GM23248 (cell line): ENCODE measurements around the gene ZNF467. TPM values are rescaled to one million over a fixed set of nuclear protein-coding genes. Genes with fewer than 3 reads are reported as not detected.

Source experiments
- DNase-seq: peaks from one replicate; pipeline ENCODE4 v3.0.0-alpha.2; 2015
- H2AFZ ChIP-seq: fragments of 200-600 bp; sonication (generic); 2 replicates; pipeline ENCODE4 v1.6.1; 2016; ENCODE audit warnings: antibody characterized with exemption
- H3F3A ChIP-seq: fragments of 200-600 bp; sonication (generic); 2 replicates; pipeline ENCODE4 v1.6.1; 2016; ENCODE audit warnings: mild to moderate bottlenecking, antibody characterized with exemption, mixed run types; ENCODE audit not compliant: insufficient read depth
- H3K27ac ChIP-seq: fragments of 200-600 bp; sonication (generic); 2 replicates; pipeline ENCODE4 v1.5.1; 2016; ENCODE audit warnings: mild to moderate bottlenecking
- H3K27me3 ChIP-seq: fragments of 200-600 bp; sonication (generic); replicated peaks from 2 replicates; pipeline ENCODE4 v1.6.1; 2016; ENCODE audit warnings: mild to moderate bottlenecking; ENCODE audit not compliant: insufficient read depth
- H3K36me3 ChIP-seq: fragments of 200-600 bp; sonication (generic); 2 replicates; pipeline ENCODE4 v1.6.1; 2016; ENCODE audit warnings: low read depth, mild to moderate bottlenecking
- H3K4me1 ChIP-seq: fragments of 200-600 bp; sonication (generic); 2 replicates; pipeline ENCODE4 v1.6.1; 2016; ENCODE audit warnings: mild to moderate bottlenecking; ENCODE audit not compliant: insufficient read depth
- H3K4me2 ChIP-seq: fragments of 200-600 bp; sonication (generic); one replicate; pipeline ENCODE4 v1.6.1; 2016; ENCODE audit warnings: mild to moderate bottlenecking; ENCODE audit not compliant: unreplicated experiment
- H3K4me3 ChIP-seq: fragments of 200-600 bp; sonication (generic); 2 replicates; pipeline ENCODE4 v1.5.1; 2016; ENCODE audit warnings: mild to moderate bottlenecking
- H3K79me2 ChIP-seq: fragments of 200-600 bp; sonication (generic); 2 replicates; pipeline ENCODE4 v1.6.1; 2016; ENCODE audit warnings: mild to moderate bottlenecking; ENCODE audit not compliant: insufficient read depth
- H3K9ac ChIP-seq: fragments of 200-600 bp; sonication (generic); 2 replicates; pipeline ENCODE4 v1.6.1; 2016; ENCODE audit warnings: mild to moderate bottlenecking
- H3K9me2 ChIP-seq: fragments of 200-600 bp; sonication (generic); 2 replicates; pipeline ENCODE4 v1.6.1; 2016; ENCODE audit warnings: mixed run types, mild to moderate bottlenecking, moderate library complexity; ENCODE audit not compliant: insufficient read depth
- H3K9me3 ChIP-seq: fragments of 200-600 bp; sonication (generic); one replicate; pipeline ENCODE4 v1.6.1; 2017; ENCODE audit warnings: low read depth
- H4K20me1 ChIP-seq: fragments of 200-600 bp; sonication (generic); 2 replicates; pipeline ENCODE4 v1.6.0; 2016; ENCODE audit not compliant: insufficient read depth
- EZH2 ChIP-seq: fragments of 200-600 bp; sonication (generic); IDR thresholded peaks from 2 replicates; pipeline ENCODE4 v1.6.1; 2018; ENCODE audit warnings: antibody characterized with exemption, mild to moderate bottlenecking; ENCODE audit not compliant: insufficient read depth, poor library complexity, severe bottlenecking
- EZH2phosphoT487 ChIP-seq: fragments of 200-600 bp; sonication (generic); IDR thresholded peaks from 2 replicates; pipeline ENCODE4 v1.6.1; 2018; ENCODE audit warnings: antibody characterized with exemption, moderate library complexity, mild to moderate bottlenecking, low read depth; ENCODE audit not compliant: insufficient read depth
- WGBS, 2 experiments: methylation state at CpG; one replicate each; pipeline ENCODE4 v1.1.6; 2015 to 2017; ENCODE audit warnings: low lambda C conversion rate in 2 of 2, low coverage in 1 of 2; ENCODE audit errors: missing lambda C conversion rate in 2 of 2; 5-methylcytosine and 5-hydroxymethylcytosine counted together
- in situ Hi-C: fragments of 300-500 bp; cut with MboI; formaldehyde crosslinking; loops from 2 replicates; pipeline ENCODE4 v1.15.0; 2020
- polyA plus RNA-seq: library from polyadenylated mRNA; unstranded; fragments of >200 nt; fragmentation: Nextera tagmentation; extraction: Ambion mirVana; gene quantifications from 2 replicates; pipeline ENCODE4 v1.2.1, GENCODE V29; 2016
- total RNA-seq: library from RNA; depleted of rRNA; stranded (reverse); fragments of >200 nt; shearing (Covaris generic); gene quantifications from 2 replicates; pipeline ENCODE4 v1.2.3, GENCODE V29; 2014

Gene ZNF467
- total and polyA plus RNA-seq, 2 experiments from 2014 or later, result not detected

DNA sequence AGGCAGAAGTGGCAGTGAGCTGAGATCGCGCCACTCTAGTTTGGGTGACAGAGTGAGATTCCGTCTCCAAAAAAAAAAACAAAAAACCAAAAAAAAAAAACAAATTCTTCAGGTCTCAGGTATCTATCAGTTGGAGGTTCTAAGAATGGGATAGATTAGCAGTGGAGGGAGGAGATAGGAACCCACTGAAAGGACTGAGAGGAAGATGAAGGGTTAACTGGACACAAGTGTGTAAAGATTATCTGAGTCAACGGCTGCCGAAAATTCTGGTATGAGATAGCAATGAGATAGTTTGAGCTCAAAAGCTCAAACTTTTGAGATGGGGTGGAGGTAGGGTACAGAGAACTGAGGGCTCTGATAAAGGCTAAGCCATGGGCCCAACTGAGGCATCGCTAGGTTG lies 12.8 kb downstream of the ZNF467 start:
- 45 to 48% methylated on average over 5 to 6 of the region's 6 CpGs for WGBS, 2 experiments
- in situ Hi-C loops, result no loop called here

DNA sequence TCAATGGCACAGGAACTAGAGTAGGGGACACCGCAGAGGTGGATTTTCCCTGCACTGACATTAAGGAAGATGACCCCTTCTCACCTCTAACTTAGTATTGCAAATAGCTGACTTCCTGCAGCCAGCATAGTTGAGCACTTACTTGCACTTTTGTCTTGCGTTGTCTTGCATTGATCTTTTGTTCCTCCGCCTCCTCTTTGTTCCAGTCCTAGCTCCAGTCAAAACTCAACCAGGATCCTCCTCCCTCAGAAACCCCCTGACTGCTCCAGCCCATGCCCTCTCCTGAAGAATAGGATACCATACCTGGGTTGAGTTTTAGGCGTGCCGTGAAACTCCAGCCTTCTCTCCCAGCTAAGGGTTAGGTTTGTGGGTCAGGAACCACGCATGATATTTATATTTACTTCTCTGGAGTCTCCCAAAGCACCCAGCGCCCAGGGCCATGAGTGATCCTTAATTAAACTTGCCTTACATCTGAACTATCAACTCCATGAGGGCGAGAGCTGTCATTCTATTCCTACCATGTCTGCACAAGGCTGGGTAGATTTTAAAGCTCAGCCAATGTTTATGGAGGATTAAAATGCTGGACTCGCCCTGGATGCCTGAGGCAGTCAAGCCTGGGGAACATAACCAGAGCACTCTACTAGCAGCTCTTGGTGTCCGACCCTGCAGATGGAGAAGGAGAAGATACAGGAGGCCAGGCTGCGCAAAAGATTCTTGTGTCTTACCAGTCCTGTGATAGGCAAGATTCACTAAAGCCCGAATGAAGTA lies 14.1 kb downstream of the ZNF467 start:
- no peak for DNase-seq
- Histone ChIP-seq H2AFZ (no peak overlapping the region), H3K79me2 (no peaks in the 10 kb centered on the region), H3K9me2 (no peaks in the 10 kb centered on the region), H3K4me1 (no peaks in the 10 kb centered on the region), H3K4me3 (no peak overlapping the region), H3K4me2 (no peak overlapping the region), H4K20me1 (no peaks in the 10 kb centered on the region), H3K27me3 (peaks cover 17% of the 10 kb centered on the region; the same call in 1 of the 2 replicates), H3K9me3 (no peaks in the 10 kb centered on the region), H3K27ac (no peak overlapping the region), H3K9ac (no peak overlapping the region), H3K36me3 (no peaks in the 10 kb centered on the region), H3F3A (no peaks in the 10 kb centered on the region)
- in situ Hi-C loops, result no loop called here
- TF ChIP-seq EZH2, result no peak
- no peak for TF ChIP-seq EZH2phosphoT487
- 45 to 48% methylated on average over 12 of the region's 12 CpGs for WGBS, 2 experiments

More for the DNA sequence above, 12.8 kb downstream of the ZNF467 start:
- no peak overlapping the region for H3K4me2 ChIP-seq
- no peak overlapping the region for H3K9ac ChIP-seq
- no peaks in the 10 kb centered on the region for H3K79me2 ChIP-seq
- peaks cover 17% of the 10 kb centered on the region; the same call in 1 of the 2 replicates for H3K27me3 ChIP-seq
- no peaks in the 10 kb centered on the region for H4K20me1 ChIP-seq
- H3F3A ChIP-seq, result no peaks in the 10 kb centered on the region
- TF ChIP-seq EZH2 (no peak), EZH2phosphoT487 (no peak)
- H3K27ac ChIP-seq, result no peak overlapping the region
- no peak overlapping the region for H2AFZ ChIP-seq
- no peaks in the 10 kb centered on the region for H3K4me1 ChIP-seq
- H3K36me3 ChIP-seq, result no peaks in the 10 kb centered on the region
- no peaks in the 10 kb centered on the region for H3K9me2 ChIP-seq
- H3K9me3 ChIP-seq, result no peaks in the 10 kb centered on the region
- H3K4me3 ChIP-seq, result no peak overlapping the region
- no peak for DNase-seq

DNA sequence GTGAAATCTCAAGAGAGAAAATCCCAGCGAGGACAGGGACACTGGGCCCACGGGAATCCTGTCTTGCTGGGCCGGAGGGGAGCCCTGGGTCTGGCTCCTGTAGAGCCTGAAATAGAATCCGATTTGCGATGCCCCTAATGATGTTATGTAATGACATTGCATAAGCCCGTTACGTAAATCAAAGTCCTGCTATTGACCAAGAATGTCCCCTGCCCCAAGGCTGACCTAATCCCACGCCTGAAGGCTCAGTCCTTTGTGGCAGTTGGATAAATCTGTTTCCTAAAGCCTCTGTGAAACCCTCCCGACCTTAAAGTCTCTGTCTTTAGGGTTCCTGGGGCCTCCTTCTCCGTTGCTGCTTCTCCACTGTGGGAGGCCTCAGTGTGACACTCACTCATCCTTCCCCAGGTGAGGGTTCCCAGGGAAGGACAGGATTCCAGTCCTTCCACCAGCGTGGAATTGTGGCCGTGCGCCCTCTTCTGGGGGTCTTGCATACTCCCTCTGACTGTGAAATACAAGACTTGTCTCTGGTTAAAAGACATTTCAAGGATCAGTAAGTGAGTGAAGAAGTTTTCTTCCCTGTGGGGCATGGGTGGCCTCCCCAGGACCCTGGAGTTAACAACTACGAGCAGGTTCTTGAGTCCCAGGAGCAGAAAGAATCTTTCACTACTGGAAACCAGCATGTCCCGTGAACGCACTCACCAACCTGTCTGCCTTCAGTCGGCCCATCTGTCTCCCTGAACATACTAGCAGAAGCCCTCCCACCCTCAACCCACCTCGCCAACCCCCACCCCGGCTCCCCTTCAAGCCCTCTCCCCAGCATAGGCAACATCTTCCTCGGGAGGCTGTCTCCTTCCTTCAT lies 19.8 kb downstream of the ZNF467 start:
- in situ Hi-C loops, result no loop called here
- Histone ChIP-seq H3F3A (no peaks in the 10 kb centered on the region), H3K9ac (no peak overlapping the region), H3K36me3 (no peaks in the 10 kb centered on the region), H3K4me3 (no peak overlapping the region), H2AFZ (no peak overlapping the region), H3K4me1 (no peaks in the 10 kb centered on the region), H4K20me1 (no peaks in the 10 kb centered on the region), H3K9me2 (no peaks in the 10 kb centered on the region), H3K9me3 (no peaks in the 10 kb centered on the region), H3K27me3 (no peaks in the 10 kb centered on the region), H3K27ac (no peak overlapping the region), H3K4me2 (no peak overlapping the region), H3K79me2 (no peaks in the 10 kb centered on the region)
- WGBS, 2 experiments, result 41% methylated on average over 20 of the region's 20 CpGs
- peak; percentile 63 for DNase-seq
- TF ChIP-seq EZH2, result no peak
- no peak for TF ChIP-seq EZH2phosphoT487

DNA sequence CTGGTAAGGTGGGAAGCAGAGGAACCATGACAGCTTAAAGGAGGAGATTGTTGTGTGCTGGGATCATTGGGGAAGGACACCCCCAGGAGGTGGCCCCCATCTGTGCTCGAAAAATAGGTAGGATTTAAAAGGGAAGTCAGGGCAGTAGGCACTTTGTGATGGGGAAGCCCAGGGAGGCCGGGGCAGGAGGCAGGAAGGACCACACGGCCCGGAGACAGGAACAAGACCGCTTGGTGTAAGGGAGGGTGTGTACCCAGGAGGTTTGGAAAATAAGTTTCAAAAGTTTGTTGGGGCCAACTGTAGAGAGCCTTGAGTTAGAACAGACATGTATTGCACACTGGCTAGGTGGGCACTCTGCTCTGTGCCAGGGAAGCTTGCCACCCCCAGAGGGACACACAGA lies 20.7 kb downstream of the ZNF467 start:
- H3K79me2 ChIP-seq, result no peaks in the 10 kb centered on the region
- no peaks in the 10 kb centered on the region for H3K4me1 ChIP-seq
- H3K27ac ChIP-seq, result no peak overlapping the region
- H3K9me2 ChIP-seq, result no peaks in the 10 kb centered on the region
- WGBS, 2 experiments, result 48 to 60% methylated on average over 5 of the region's 5 CpGs
- no peaks in the 10 kb centered on the region for H3K9me3 ChIP-seq
- TF ChIP-seq EZH2phosphoT487, result no peak
- TF ChIP-seq EZH2, result no peak
- H3K4me3 ChIP-seq, result no peak overlapping the region
- H3K27me3 ChIP-seq, result no peaks in the 10 kb centered on the region
- no peaks in the 10 kb centered on the region for H3K36me3 ChIP-seq
- in situ Hi-C loops, result no loop called here
- H2AFZ ChIP-seq, result no peak overlapping the region
- no peaks in the 10 kb centered on the region for H3F3A ChIP-seq
- H4K20me1 ChIP-seq, result no peaks in the 10 kb centered on the region
- no peak for DNase-seq
- H3K9ac ChIP-seq, result no peak overlapping the region
- no peak overlapping the region for H3K4me2 ChIP-seq
